Uterus (tissue), 2 donors: Measurements from ENCODE around the gene CEBPB.

ENCODE experiments used
- POLR2A ChIP-seq, 2 donors: fragments of 450-650 bp; IDR thresholded peaks; one replicate each; pipeline ENCODE4 v1.6.1; 2016; ENCODE audit warnings: antibody characterized with exemption in 2 of 2, mild to moderate bottlenecking in 1 of 2, moderate library complexity in 1 of 2
- TF ChIP-seq, protein P1 (sequence below), 4 experiments: fragments of 200-600 bp in 2 of 4; fragments of 450-650 bp in 2 of 4; sonication (generic) in 2 of 4; IDR thresholded peaks; one replicate each; pipeline ENCODE4 v1.5.1; 2016 to 2019; ENCODE audit warnings: antibody characterized with exemption in 4 of 4, mild to moderate bottlenecking in 2 of 4, moderate library complexity in 1 of 4

DNA sequence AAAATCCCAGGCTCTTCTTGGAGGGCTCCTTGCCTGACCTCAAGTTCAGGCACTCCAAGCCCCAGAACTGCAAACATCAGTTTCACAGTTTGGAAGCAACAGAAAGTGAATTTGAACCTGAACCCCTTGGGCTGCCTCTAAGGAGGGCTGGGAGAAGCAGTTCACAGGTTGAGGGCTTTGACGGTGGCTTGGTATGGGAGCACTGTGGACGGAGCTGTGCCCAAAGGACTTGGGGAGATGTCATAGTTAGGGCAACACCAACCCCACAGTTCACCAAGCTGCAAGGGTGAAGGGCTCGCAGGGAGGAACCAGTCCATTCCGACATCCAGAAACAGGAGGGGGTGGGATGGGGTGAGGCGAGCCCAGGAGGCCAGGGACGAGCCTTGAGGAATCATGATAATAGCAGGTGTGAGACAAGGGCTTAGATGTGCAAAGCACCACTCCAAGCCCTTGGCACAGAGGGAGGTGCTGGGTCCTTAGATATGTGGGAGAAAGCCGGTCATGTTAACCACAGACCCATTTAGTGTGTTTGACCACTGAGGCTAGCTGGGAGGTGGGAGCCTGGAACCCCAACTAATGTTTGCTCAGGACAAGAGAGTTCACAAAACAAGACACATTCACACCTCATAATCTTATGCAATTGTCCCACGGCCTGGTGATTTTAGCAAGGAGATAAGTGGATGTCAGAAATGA, 4.3 kb downstream of the CEBPB start:
- TF ChIP-seq, protein P1, sequence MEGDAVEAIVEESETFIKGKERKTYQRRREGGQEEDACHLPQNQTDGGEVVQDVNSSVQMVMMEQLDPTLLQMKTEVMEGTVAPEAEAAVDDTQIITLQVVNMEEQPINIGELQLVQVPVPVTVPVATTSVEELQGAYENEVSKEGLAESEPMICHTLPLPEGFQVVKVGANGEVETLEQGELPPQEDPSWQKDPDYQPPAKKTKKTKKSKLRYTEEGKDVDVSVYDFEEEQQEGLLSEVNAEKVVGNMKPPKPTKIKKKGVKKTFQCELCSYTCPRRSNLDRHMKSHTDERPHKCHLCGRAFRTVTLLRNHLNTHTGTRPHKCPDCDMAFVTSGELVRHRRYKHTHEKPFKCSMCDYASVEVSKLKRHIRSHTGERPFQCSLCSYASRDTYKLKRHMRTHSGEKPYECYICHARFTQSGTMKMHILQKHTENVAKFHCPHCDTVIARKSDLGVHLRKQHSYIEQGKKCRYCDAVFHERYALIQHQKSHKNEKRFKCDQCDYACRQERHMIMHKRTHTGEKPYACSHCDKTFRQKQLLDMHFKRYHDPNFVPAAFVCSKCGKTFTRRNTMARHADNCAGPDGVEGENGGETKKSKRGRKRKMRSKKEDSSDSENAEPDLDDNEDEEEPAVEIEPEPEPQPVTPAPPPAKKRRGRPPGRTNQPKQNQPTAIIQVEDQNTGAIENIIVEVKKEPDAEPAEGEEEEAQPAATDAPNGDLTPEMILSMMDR (IDR thresholded peaks at IDR 0.05): no peak
- TF ChIP-seq POLR2A (IDR thresholded peaks at IDR 0.05): no peak
